ENCODE data around the gene UBE2Q1. TPM values are rescaled to one million over a fixed set of nuclear protein-coding genes. Genes with fewer than 3 reads are reported as not detected.

The UBE2Q1 gene
- total and polyA plus RNA-seq, 10 of the 15 experiments (the other 5 are each of a cell fraction or from before 2014, with no cell fraction given) = 3.9 to 82.6 (median 24.1) TPM

DNA sequence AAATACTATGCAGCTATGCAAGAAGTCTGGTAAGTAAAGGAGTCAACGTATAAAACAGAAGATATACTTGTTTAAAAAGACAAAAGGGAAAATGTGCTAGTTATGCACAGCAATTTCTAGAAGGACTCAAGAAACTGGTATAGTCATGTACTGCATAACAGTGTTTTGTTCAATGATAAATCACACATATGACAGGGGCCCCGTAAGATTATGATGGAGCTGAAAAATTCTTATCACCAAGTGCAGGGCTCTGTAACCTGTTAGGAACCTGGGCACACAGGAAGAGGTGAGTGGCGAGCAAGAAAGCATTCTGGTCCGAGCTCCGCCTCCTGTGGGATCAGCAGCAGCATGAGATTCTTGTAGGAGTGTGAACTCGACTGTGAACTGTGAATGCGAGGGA is 36.3 kb upstream of the UBE2Q1 start (continued):
- TF ChIP-seq POLR2AphosphoS5 (IDR thresholded peaks at IDR 0.05; ENCODE audit: low read length) (no peak), TBL1XR1 (IDR thresholded peaks at IDR 0.05; ENCODE audit: low read depth, low read length) (no peak), RUNX3 (IDR thresholded peaks at IDR 0.05; ENCODE audit: low read length) (no peak)

GRCh38 chr1:154593390-154593789 is 34.9 kb upstream of the UBE2Q1 start:
- POLR2A ChIA-PET = no interaction called here
- TF ChIP-seq LARP7 (IDR thresholded peaks at IDR 0.05) (no peak), PAX8 (IDR thresholded peaks at IDR 0.05) (no peak), SREBF1 (IDR thresholded peaks at IDR 0.05; ENCODE audit: low read length) (no peak), IRF3 (IDR thresholded peaks at IDR 0.05) (no peak), SIN3A (IDR thresholded peaks at IDR 0.05; ENCODE audit: low read depth, low read length) (no peak), BRCA1 (IDR thresholded peaks at IDR 0.05; ENCODE audit: low read depth, low read length) (no peak), PML (IDR thresholded peaks at IDR 0.05; ENCODE audit: low read length) (no peak), RAD51 (IDR thresholded peaks at IDR 0.05) (no peak), ATF3 (IDR thresholded peaks at IDR 0.05; ENCODE audit: borderline replicate concordance, extremely low read depth, low read depth, low read length) (no peak), TCF7 (IDR thresholded peaks at IDR 0.05; ENCODE audit: borderline replicate concordance) (no peak), SREBF2 (IDR thresholded peaks at IDR 0.05; ENCODE audit: low read length) (no peak), PAX5 (IDR thresholded peaks at IDR 0.05; ENCODE audit: borderline replicate concordance, low read depth, low read length) (no peak), GATAD2B (conservative IDR thresholded peaks at IDR 0.05; ENCODE audit: low read depth) (no peak)
- TF ChIP-seq, protein P1, sequence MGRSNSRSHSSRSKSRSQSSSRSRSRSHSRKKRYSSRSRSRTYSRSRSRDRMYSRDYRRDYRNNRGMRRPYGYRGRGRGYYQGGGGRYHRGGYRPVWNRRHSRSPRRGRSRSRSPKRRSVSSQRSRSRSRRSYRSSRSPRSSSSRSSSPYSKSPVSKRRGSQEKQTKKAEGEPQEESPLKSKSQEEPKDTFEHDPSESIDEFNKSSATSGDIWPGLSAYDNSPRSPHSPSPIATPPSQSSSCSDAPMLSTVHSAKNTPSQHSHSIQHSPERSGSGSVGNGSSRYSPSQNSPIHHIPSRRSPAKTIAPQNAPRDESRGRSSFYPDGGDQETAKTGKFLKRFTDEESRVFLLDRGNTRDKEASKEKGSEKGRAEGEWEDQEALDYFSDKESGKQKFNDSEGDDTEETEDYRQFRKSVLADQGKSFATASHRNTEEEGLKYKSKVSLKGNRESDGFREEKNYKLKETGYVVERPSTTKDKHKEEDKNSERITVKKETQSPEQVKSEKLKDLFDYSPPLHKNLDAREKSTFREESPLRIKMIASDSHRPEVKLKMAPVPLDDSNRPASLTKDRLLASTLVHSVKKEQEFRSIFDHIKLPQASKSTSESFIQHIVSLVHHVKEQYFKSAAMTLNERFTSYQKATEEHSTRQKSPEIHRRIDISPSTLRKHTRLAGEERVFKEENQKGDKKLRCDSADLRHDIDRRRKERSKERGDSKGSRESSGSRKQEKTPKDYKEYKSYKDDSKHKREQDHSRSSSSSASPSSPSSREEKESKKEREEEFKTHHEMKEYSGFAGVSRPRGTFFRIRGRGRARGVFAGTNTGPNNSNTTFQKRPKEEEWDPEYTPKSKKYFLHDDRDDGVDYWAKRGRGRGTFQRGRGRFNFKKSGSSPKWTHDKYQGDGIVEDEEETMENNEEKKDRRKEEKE (IDR thresholded peaks at IDR 0.05) = no peak
- TF ChIP-seq, protein P2, sequence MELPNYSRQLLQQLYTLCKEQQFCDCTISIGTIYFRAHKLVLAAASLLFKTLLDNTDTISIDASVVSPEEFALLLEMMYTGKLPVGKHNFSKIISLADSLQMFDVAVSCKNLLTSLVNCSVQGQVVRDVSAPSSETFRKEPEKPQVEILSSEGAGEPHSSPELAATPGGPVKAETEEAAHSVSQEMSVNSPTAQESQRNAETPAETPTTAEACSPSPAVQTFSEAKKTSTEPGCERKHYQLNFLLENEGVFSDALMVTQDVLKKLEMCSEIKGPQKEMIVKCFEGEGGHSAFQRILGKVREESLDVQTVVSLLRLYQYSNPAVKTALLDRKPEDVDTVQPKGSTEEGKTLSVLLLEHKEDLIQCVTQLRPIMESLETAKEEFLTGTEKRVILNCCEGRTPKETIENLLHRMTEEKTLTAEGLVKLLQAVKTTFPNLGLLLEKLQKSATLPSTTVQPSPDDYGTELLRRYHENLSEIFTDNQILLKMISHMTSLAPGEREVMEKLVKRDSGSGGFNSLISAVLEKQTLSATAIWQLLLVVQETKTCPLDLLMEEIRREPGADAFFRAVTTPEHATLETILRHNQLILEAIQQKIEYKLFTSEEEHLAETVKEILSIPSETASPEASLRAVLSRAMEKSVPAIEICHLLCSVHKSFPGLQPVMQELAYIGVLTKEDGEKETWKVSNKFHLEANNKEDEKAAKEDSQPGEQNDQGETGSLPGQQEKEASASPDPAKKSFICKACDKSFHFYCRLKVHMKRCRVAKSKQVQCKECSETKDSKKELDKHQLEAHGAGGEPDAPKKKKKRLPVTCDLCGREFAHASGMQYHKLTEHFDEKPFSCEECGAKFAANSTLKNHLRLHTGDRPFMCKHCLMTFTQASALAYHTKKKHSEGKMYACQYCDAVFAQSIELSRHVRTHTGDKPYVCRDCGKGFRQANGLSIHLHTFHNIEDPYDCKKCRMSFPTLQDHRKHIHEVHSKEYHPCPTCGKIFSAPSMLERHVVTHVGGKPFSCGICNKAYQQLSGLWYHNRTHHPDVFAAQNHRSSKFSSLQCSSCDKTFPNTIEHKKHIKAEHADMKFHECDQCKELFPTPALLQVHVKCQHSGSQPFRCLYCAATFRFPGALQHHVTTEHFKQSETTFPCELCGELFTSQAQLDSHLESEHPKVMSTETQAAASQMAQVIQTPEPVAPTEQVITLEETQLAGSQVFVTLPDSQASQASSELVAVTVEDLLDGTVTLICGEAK (IDR thresholded peaks at IDR 0.05; ENCODE audit: borderline replicate concordance) = no peak

More at GRCh38 chr1:154593390-154593789, 34.9 kb upstream of the UBE2Q1 start:
- H3K9ac ChIP-seq (ENCODE audit: control insufficient read depth, insufficient read depth, low read length) = no peak overlapping the region
- ChIA-PET CTCF (interaction anchor here (2.2 kb wide), 1 partner anchor 11 kb away, joined by 11 read pairs; no protein-coding TSS in a partner anchor), SMC1A (ENCODE audit: uncharacterized antibody, unreplicated experiment) (interaction anchor here (6.0 kb wide), 1 partner anchor 12 kb away, joined by 36 read pairs; no protein-coding TSS in a partner anchor), RAD21 (ENCODE audit: unreplicated experiment) (interaction anchor here (0.7 kb wide), 1 partner anchor 70 kb away, joined by 3 read pairs; no protein-coding TSS in a partner anchor)
- no peak for ATAC-seq
- intact Hi-C loops (cut with micrococcal nuclease; ENCODE audit: unreplicated experiment) (no loop called here), in situ Hi-C loops (cut with MboI) (no loop called here)
- no peaks in the 10 kb centered on the region for H3K4me1 ChIP-seq (ENCODE audit: control insufficient read depth, insufficient read depth, low read length)
- H3K27ac ChIP-seq (ENCODE audit: control insufficient read depth, insufficient read depth) = no peak overlapping the region
- H3K4me3 ChIP-seq = no peak overlapping the region
- peaks cover 6% of the 10 kb centered on the region; the same call in 1 of the 2 replicates for H4K20me1 ChIP-seq (ENCODE audit: control insufficient read depth, insufficient read depth)
- H3K79me2 ChIP-seq (ENCODE audit: control insufficient read depth, insufficient read depth, low read length) = peaks cover 7% of the 10 kb centered on the region
- no peak overlapping the region for H2AFZ ChIP-seq (ENCODE audit: control insufficient read depth, low read depth, low read length)
- no peak overlapping the region for H3K4me2 ChIP-seq (ENCODE audit: control insufficient read depth, insufficient read depth)
- peaks cover 44 to 69% of the 10 kb centered on the region in 2 experiments for H3K36me3 ChIP-seq (ENCODE audit: control insufficient read depth in 2 of 2, insufficient read depth in 2 of 2, low read length in 1 of 2)
- BruUV-seq (replicated peaks) = no TSS peak
- H3K27me3 ChIP-seq (replicated peaks in 1 of 2; ENCODE audit: control insufficient read depth in 2 of 2, insufficient read depth in 2 of 2, low read length in 1 of 2) = no peaks in the 10 kb centered on the region
- no peaks in the 10 kb centered on the region for H3K9me3 ChIP-seq (replicated peaks; ENCODE audit: control insufficient read depth, insufficient read depth, low read length)
- DNase-seq (ENCODE audit: low read depth, low spot score) = no peak
- FAIRE-seq = no peak

All from GM12878 (cell line).